Brain microvascular endothelial cell (primary cell): ENCODE data around the gene SLC25A25.
A peak's percentile ranks its signal among the peaks of the same experiment; 100 is the strongest.
"Not testable (repeated sequence)": the region's sequence is repeated elsewhere in the genome, so short reads cannot be mapped to it uniquely, and the experiment has no call there.

ENCODE experiments used
- DNase-seq: peaks from one replicate; pipeline ENCODE4 v3.0.0-alpha.2; 2020
- H3K27ac ChIP-seq: fragments of 250-450 bp; sonication (Bioruptor Pico); 2 replicates; pipeline ENCODE4 v1.5.1; 2020; ENCODE audit warnings: mild to moderate bottlenecking, moderate library complexity
- H3K27me3 ChIP-seq: fragments of 250-450 bp; sonication (Bioruptor Pico); replicated peaks from 2 replicates; pipeline ENCODE4 v1.5.1; 2020; ENCODE audit warnings: mild to moderate bottlenecking
- H3K36me3 ChIP-seq: fragments of 250-450 bp; sonication (Bioruptor Pico); replicated peaks from 2 replicates; pipeline ENCODE4 v1.5.1; 2020; ENCODE audit warnings: mild to moderate bottlenecking
- H3K4me3 ChIP-seq: 2 replicates; pipeline ENCODE4 v1.5.1; 2011; ENCODE audit warnings: low read depth, mild to moderate bottlenecking, control low read depth, low read length, moderate library complexity
- in situ Hi-C: cut with HindIII; loops from 2 replicates; pipeline ENCODE4 v1.10.0; 2017; ENCODE audit warnings: low sequenced_read_pairs, low pct_ligation_motif_present
- TF ChIP-seq, protein P1 (sequence below): IDR thresholded peaks from 2 replicates; pipeline ENCODE4 v1.5.1; 2011; ENCODE audit warnings: low read depth, mild to moderate bottlenecking, moderate library complexity, low read length, control low read depth, inconsistent platforms; ENCODE audit errors: missing control alignments

The SLC25A25 gene

DNA sequence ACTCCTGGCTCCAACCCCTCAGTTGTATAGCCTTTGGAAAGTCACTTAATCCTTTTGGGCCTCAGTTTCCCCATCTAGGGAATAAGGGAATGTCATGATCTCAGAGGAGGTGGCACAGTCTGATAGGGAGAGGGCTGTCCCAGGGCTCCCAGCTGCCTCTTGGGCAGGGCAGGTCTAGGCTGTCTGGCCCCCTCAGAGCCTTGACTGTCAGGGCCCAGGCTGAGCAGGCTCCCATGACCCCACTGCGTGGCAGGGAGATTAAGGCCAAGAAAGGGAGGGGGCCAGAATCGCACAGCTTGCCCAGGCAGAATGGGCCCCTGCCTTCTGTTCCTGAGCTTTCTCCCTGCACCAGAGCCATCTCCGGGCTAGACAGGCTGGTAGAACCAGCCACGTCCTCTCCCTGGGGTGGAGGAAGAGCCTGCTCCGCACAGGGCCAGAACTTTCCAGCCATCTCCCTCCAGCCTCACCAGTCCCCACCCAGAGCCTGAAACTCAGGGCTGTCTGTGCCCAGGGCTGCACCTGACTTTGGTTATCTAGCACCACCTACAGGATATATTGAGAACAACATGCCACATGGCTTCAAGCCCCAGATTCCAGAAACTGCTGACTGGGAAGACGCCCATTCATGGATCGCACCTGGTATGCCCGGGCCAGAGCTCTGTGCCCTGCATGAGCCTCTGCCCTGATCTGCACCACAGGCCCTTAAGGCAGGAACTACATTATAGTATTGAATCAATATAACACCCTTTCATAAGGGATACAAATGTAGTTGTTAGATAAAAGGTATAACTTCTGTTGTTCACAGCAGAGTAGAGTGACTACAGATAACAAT is 33.0 kb upstream of the SLC25A25 start:
- in situ Hi-C loops: no loop called here

DNA sequence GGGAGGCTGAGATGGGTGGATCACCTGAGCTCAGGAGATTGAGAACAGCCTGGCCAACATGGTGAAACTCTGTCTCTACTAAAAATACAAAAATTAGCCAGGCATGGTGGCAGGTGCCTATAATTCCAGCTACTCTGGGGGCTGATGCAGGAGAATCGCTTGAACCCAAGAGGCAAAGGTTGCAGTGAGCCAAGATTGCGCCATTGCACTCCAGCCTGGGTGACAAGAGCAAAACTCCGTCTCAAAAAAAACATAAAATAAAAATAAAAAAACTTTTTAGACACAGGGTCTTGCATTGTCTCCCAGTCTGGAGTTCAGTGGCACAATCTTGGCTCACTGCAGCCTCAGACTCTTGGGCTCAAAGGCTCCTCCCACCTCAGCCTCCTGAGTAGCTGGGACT is 31.5 kb upstream of the SLC25A25 start:
- H3K27ac ChIP-seq, H3K36me3 ChIP-seq, DNase-seq, H3K4me3 ChIP-seq, H3K27me3 ChIP-seq, in situ Hi-C loops: not testable (repeated sequence)

More for the DNA sequence above, 33.0 kb upstream of the SLC25A25 start:
- Histone ChIP-seq H3K4me3 (no peak overlapping the region), H3K36me3 (no peaks in the 10 kb centered on the region), H3K27me3 (no peaks in the 10 kb centered on the region), H3K27ac (no peak overlapping the region)
- TF ChIP-seq, protein P1, sequence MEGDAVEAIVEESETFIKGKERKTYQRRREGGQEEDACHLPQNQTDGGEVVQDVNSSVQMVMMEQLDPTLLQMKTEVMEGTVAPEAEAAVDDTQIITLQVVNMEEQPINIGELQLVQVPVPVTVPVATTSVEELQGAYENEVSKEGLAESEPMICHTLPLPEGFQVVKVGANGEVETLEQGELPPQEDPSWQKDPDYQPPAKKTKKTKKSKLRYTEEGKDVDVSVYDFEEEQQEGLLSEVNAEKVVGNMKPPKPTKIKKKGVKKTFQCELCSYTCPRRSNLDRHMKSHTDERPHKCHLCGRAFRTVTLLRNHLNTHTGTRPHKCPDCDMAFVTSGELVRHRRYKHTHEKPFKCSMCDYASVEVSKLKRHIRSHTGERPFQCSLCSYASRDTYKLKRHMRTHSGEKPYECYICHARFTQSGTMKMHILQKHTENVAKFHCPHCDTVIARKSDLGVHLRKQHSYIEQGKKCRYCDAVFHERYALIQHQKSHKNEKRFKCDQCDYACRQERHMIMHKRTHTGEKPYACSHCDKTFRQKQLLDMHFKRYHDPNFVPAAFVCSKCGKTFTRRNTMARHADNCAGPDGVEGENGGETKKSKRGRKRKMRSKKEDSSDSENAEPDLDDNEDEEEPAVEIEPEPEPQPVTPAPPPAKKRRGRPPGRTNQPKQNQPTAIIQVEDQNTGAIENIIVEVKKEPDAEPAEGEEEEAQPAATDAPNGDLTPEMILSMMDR: peak; percentile 80
- peak; percentile 54 for DNase-seq

DNA sequence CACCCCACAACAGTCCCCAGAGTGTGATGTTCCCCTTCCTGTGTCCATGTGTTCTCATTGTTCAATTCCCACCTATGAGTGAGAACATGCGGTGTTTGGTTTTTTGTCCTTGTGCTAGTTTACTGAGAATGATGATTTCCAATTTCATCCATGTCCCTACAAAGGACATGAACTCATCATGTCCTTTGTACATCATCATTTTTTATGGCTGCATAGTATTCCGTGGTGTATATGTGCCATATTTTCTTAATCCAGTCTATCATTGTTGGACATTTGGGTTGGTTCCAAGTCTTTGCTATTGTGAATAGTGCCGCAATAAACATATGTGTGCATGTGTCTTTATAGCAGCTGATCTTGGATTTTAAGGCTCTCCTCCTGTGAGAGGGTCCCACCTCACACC is 27.2 kb upstream of the SLC25A25 start:
- H3K27ac ChIP-seq, in situ Hi-C loops, H3K27me3 ChIP-seq, H3K36me3 ChIP-seq, H3K4me3 ChIP-seq, DNase-seq: not testable (repeated sequence)

DNA sequence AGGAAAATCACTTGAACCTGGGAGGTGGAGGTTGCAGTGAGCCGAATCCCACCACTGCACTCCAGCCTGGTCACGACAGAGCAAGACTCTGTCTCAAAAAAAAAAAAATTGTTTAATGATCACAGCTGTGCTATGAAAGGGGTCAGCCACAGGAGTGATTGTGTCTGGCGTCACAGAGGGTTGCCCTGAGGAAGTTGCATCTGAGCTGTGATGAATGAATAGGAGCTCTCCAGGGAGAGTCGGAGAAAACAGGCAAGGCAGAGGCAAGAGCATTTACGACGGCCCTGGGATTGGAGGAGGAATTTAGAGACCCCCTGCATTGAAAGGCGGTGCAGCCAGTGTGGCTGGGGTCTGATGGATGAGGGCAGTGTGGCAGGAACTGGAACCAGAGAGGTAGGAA is 26.0 kb upstream of the SLC25A25 start:
- no peak overlapping the region for H3K27ac ChIP-seq
- no peaks in the 10 kb centered on the region for H3K36me3 ChIP-seq
- no peak overlapping the region for H3K4me3 ChIP-seq
- DNase-seq: no peak
- TF ChIP-seq, protein P1: no peak
- no peaks in the 10 kb centered on the region for H3K27me3 ChIP-seq
- in situ Hi-C loops: no loop called here

DNA sequence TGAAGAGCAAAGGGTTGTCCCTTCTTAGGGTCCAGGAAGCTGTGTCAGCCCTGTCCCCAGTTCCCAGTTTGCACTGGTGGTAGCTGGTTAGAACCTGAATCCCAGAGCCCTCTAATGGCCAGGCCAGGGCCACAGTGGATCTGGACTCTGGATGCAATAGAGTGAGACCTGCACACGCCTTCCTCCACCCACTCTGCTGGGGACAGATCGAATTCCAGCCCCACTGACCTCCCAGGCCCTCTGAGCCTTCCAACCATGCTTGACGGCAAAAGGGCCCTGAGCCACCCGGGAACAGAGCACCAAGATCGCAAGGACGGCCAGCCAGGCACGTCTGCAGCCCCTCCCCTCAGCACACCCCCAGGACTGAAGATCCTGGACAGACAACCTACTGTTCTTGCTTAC is 24.6 kb upstream of the SLC25A25 start:
- in situ Hi-C loops: no loop called here
- TF ChIP-seq, protein P1: no peak
- Histone ChIP-seq H3K36me3 (no peaks in the 10 kb centered on the region), H3K27me3 (no peaks in the 10 kb centered on the region), H3K4me3 (no peak overlapping the region), H3K27ac (no peak overlapping the region)
- DNase-seq: no peak

DNA sequence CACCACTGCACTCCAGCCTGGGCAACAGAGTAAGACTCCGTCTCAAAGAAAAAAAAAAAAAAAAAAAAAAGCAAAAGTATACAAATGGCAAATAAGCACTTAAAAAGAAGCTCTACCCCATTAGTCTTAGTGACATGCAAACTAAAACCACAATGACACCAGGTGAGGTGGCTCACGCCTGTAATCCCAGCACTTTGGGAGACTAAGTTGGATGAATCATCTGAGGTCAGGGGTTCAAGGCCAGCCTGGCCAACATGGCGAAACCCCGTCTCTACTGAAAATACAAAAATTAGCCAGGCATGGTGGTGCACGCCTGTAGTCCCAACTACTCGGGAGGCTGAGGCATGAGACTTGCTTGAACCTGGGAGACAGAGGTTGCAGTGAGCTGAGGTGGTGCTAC is 22.6 kb upstream of the SLC25A25 start:
- H3K27ac ChIP-seq, DNase-seq, H3K36me3 ChIP-seq, H3K4me3 ChIP-seq, in situ Hi-C loops, H3K27me3 ChIP-seq: not testable (repeated sequence)

DNA sequence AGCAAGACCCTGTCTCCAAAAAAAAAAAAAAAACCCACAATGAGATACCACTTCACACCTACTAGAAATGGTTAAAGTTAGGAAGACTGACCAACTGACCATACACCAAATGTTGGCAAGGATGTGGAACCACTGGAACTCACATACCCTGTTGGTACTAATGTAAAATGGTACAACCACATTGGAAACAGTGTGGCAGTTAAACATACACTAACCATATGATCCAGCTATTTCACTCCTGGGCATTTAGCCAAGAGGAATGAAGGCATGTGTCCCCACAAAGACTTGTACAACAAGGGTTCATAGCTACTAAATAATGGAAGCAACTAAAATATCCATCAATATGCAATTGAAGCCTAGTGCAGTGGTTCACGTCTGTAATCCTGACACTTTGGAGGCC is 22.2 kb upstream of the SLC25A25 start:
- TF ChIP-seq, protein P1: no peak
- Histone ChIP-seq H3K27ac (no peak overlapping the region), H3K36me3 (no peaks in the 10 kb centered on the region), H3K4me3 (no peak overlapping the region), H3K27me3 (no peaks in the 10 kb centered on the region)
- no peak for DNase-seq
- in situ Hi-C loops: no loop called here
